K562 (cell line): ENCODE measurements around the gene MICALL2. TPM values are rescaled to one million over a fixed set of nuclear protein-coding genes. Genes with fewer than 3 reads are reported as not detected.

Experiments used
- ATAC-seq: fragments of 200-7000 bp; cut with Tn5 transposase; 3 replicates; pipeline ENCODE4 v1.9.1; 2020; ENCODE audit warnings: moderate library complexity
- BruUV-seq: library from RNA; stranded (reverse); fragments of 400-500 nt; replicated peaks from 2 replicates; lab custom pipeline; 2021; lab: Mats Ljungman, UMichigan
- CTCF ChIA-PET: fragments of 300-600 bp; formaldehyde crosslinking; extraction: SDS; loops from one replicate; lab custom pipeline; 2021; ENCODE audit warnings: low intra/inter-chr PET ratio; lab: Yijun Ruan, JAX
- POLR2A ChIA-PET: fragments of 300-600, 350-650 bp; sonication (Branson Sonifier 250); formaldehyde crosslinking; extraction: SDS; loops from one replicate; lab custom pipeline; 2021; ENCODE audit warnings: antibody characterized with exemption, inconsistent platforms; lab: Yijun Ruan, JAX
- DNase-seq, 4 experiments: peaks; one replicate each; pipeline versions ENCODE4 v3.0.0 to v3.0.0-alpha.2; 2011 to 2018; ENCODE audit warnings: low spot score in 3 of 4, mixed read lengths in 3 of 4; ENCODE audit errors: extremely low read depth in 1 of 4
- FAIRE-seq: peaks from 2 replicates; lab custom pipeline; 2011; peaks lifted over from hg19 to GRCh38; lab: Jason Lieb, UNC
- H2AFZ ChIP-seq: 2 replicates; pipeline ENCODE4 v1.6.0; 2011; ENCODE audit warnings: low read depth, low read length, control low read depth, inconsistent platforms
- H3K27ac ChIP-seq: fragments of 200-600 bp; 3 replicates; pipeline ENCODE4 v1.8.0; 2011; ENCODE audit warnings: low read depth, mild to moderate bottlenecking, control low read depth, inconsistent platforms, low read length, moderate library complexity, mixed read lengths; ENCODE audit errors: extremely low read depth
- H3K27me3 ChIP-seq, 2 experiments: fragments of 300-600 bp in 1 of 2; 2 replicates in 1 of 2; 3 replicates in 1 of 2; pipeline versions ENCODE4 v1.6.0 to v1.8.0; 2011; ENCODE audit warnings: inconsistent platforms in 2 of 2, low read length in 2 of 2, mild to moderate bottlenecking in 1 of 2, mixed read lengths in 1 of 2, moderate library complexity in 1 of 2; ENCODE audit not compliant: control insufficient read depth in 2 of 2, insufficient read depth in 2 of 2
- H3K36me3 ChIP-seq: fragments of 300-600 bp; 3 replicates; pipeline ENCODE4 v1.8.0; 2011; ENCODE audit warnings: mild to moderate bottlenecking, low read length, inconsistent platforms; ENCODE audit not compliant: control insufficient read depth, insufficient read depth
- H3K4me1 ChIP-seq, 2 experiments: fragments of 200-600 bp in 1 of 2; replicated peaks in 1 of 2; 2 replicates in 1 of 2; 3 replicates in 1 of 2; pipeline versions ENCODE4 v1.5.1 to v1.8.0; 2011; ENCODE audit warnings: inconsistent platforms in 2 of 2, low read length in 2 of 2, mild to moderate bottlenecking in 1 of 2, mixed read lengths in 1 of 2, moderate library complexity in 1 of 2; ENCODE audit not compliant: control insufficient read depth in 2 of 2, insufficient read depth in 2 of 2
- H3K4me2 ChIP-seq: 2 replicates; pipeline ENCODE4 v1.6.1; 2011; ENCODE audit warnings: low read length, control low read depth, inconsistent platforms, mixed read lengths; ENCODE audit not compliant: insufficient read depth
- H3K4me3 ChIP-seq: fragments of 200-600 bp; sonication (generic), shearing (Covaris generic); 2 replicates; pipeline ENCODE4 v1.5.1; 2016; ENCODE audit warnings: control low read depth, inconsistent platforms
- H3K79me2 ChIP-seq: fragments of 200-600 bp; 3 replicates; pipeline ENCODE4 v1.8.0; 2011; ENCODE audit warnings: low read length, inconsistent platforms; ENCODE audit not compliant: control insufficient read depth, insufficient read depth
- H3K9ac ChIP-seq, 2 experiments: 2 replicates each; pipeline versions ENCODE4 v1.6.0 to v1.6.1; 2011; ENCODE audit warnings: low read depth in 2 of 2, low read length in 2 of 2, control low read depth in 1 of 2, inconsistent platforms in 1 of 2, mild to moderate bottlenecking in 1 of 2, mixed read lengths in 1 of 2; ENCODE audit not compliant: insufficient read depth in 1 of 2
- H3K9me1 ChIP-seq: one replicate; pipeline ENCODE4 v1.6.0; 2011; ENCODE audit warnings: inconsistent platforms, mild to moderate bottlenecking, low read length, moderate library complexity; ENCODE audit not compliant: control insufficient read depth, insufficient read depth
- H3K9me3 ChIP-seq: replicated peaks from 2 replicates; pipeline ENCODE4 v1.5.1; 2011; ENCODE audit warnings: low read depth, low read length, inconsistent platforms; ENCODE audit not compliant: control insufficient read depth, insufficient read depth
- H4K20me1 ChIP-seq: replicated peaks from 2 replicates; pipeline ENCODE4 v1.6.1; 2011; ENCODE audit warnings: low read length, inconsistent platforms, mixed read lengths; ENCODE audit not compliant: control insufficient read depth, insufficient read depth
- ADNP ChIP-seq: fragments of 200-800 bp; sonication (Bioruptor generic); IDR thresholded peaks from 2 replicates; pipeline ENCODE4 v1.6.1; 2016; ENCODE audit warnings: missing genetic modification characterization, missing compliant biosample characterization
- CBFB ChIP-seq: sonication (generic); formaldehyde crosslinking; IDR thresholded peaks from 2 replicates; pipeline ENCODE4 v1.4.0; 2020; ENCODE audit warnings: mild to moderate bottlenecking, missing genetic modification reagents
- ELK1 ChIP-seq: sonication (generic); formaldehyde crosslinking; IDR thresholded peaks from 2 replicates; pipeline ENCODE4 v1.8.1; 2022; ENCODE audit warnings: missing genetic modification reagents
- PHB ChIP-seq: fragments of 250-450 bp; sonication (Bioruptor Pico); IDR thresholded peaks from 2 replicates; pipeline ENCODE4 v1.5.0; 2021
- PHF20 ChIP-seq: fragments of 450-650 bp; IDR thresholded peaks from 2 replicates; pipeline ENCODE4 v1.6.1; 2018; ENCODE audit not compliant: partially characterized antibody
- RBM15 ChIP-seq: fragments of 200-400 bp; formaldehyde crosslinking; IDR thresholded peaks from 2 replicates; pipeline ENCODE4 v1.6.1; 2018; ENCODE audit warnings: mild to moderate bottlenecking, low read length, moderate library complexity; ENCODE audit not compliant: insufficient read depth
- ZNF740 ChIP-seq, 3 experiments: fragments of 200-800 bp in 1 of 3; sonication (Bioruptor generic) in 1 of 3; sonication (generic) in 1 of 3; formaldehyde crosslinking in 1 of 3; IDR thresholded peaks; 2 replicates each; pipeline versions ENCODE4 v1.6.1 to v1.8.0; 2016 to 2022; ENCODE audit warnings: mild to moderate bottlenecking in 2 of 3, missing compliant biosample characterization in 2 of 3, missing genetic modification characterization in 2 of 3, missing genetic modification reagents in 1 of 3
- ZNF764 ChIP-seq: fragments of 250-450 bp; sonication (Bioruptor Pico); IDR thresholded peaks from 2 replicates; pipeline ENCODE4 v1.4.0; 2020; ENCODE audit warnings: low read depth, mild to moderate bottlenecking, moderate library complexity
- WGBS: fragments of 100-300 bp; shearing (Covaris generic); methylation state at CpG from one replicate; pipeline ENCODE4 v1.1.6; 2016; ENCODE audit warnings: low coverage, mixed read lengths; ENCODE audit not compliant: insufficient coverage; ENCODE audit errors: missing lambda C conversion rate; 5-methylcytosine and 5-hydroxymethylcytosine counted together
- in situ Hi-C: fragments of 300-500 bp; cut with MboI; formaldehyde crosslinking; loops from 4 replicates; pipeline ENCODE4 v1.15.0; 2018; ENCODE audit warnings: inconsistent platforms, mixed read lengths
- intact Hi-C: fragments of 100-400 bp; cut with micrococcal nuclease; formaldehyde crosslinking; loops from 2 replicates; pipeline ENCODE4 v1.14.2; 2022
- polyA plus RNA-seq, 8 experiments: library from polyadenylated mRNA; depleted of rRNA in 4 of 8; stranded (reverse) in 5 of 8; unstranded in 3 of 8; fragments of >200 nt; fragmentation: Nextera tagmentation in 2 of 8; fragmentation: Illumina TruSeq in 1 of 8; extraction: Ambion mirVana in 2 of 8; extraction: Trizol in 1 of 8; gene quantifications; 2 replicates each; pipeline versions ENCODE4 v1.2.1 to v1.2.3, GENCODE V29; 2011 to 2014; ENCODE audit warnings: inconsistent platforms in 1 of 8, missing spikeins in 1 of 8
- total RNA-seq, 7 experiments: library from RNA; depleted of rRNA in 6 of 7; stranded (reverse); fragments of >200 nt in 6 of 7; fragmentation: Illumina TruSeq in 2 of 7; extraction: Trizol in 2 of 7; gene quantifications; 2 replicates each; pipeline versions ENCODE4 v1.2.1 to v1.2.3, GENCODE V29; 2011 to 2021; ENCODE audit warnings: low replicate concordance in 1 of 7

The MICALL2 gene
- total and polyA plus RNA-seq, 9 of the 15 experiments (the other 6 are each of a cell fraction or from before 2014, with no cell fraction given), result 1.8 to 103 (median 17.0) TPM

- no peak overlapping the region for H2AFZ ChIP-seq
- no peak overlapping the region for H3K4me3 ChIP-seq
- no peak for ATAC-seq
- H3K9me1 ChIP-seq, result no peaks in the 10 kb centered on the region
- no peaks in the 10 kb centered on the region for H3K9me3 ChIP-seq
- H3K27ac ChIP-seq, result no peak overlapping the region
- H3K36me3 ChIP-seq, result no peaks in the 10 kb centered on the region
- in situ Hi-C loops (no loop called here), intact Hi-C loops (loop anchor here (5.0 kb wide), 1 partner anchor 43 kb away; no protein-coding TSS in a partner anchor)
- POLR2A ChIA-PET, result no interaction called here
- no peak for FAIRE-seq
- BruUV-seq, result no TSS peak
- CTCF ChIA-PET, result no interaction called here
- peaks cover 0 to 14% of the 10 kb centered on the region in 2 experiments; a peak in 3 of 5 replicates for H3K27me3 ChIP-seq
- no peak for DNase-seq
- no peak overlapping the region for H3K9ac ChIP-seq
- no peaks in the 10 kb centered on the region for H4K20me1 ChIP-seq
- 48% methylated on average over 4 of the region's 7 CpGs for WGBS
- H3K79me2 ChIP-seq, result no peaks in the 10 kb centered on the region
- TF ChIP-seq CBFB (CRISPR knock-in tag), result 0 out of 2 replicates have a peak, but pooled peaks have one; percentile 49
- TF ChIP-seq PHB (CRISPR knock-in tag), result no peak
- H3K4me2 ChIP-seq, result no peak overlapping the region
- peaks cover 21 to 45% of the 10 kb centered on the region in 2 experiments for H3K4me1 ChIP-seq
Observed at GRCh38 chr7:1419688-1420087, 39.6 kb downstream of the MICALL2 start.

GRCh38 chr7:1419310-1419634 lies 40.0 kb downstream of the MICALL2 start:
- CTCF ChIA-PET, result no interaction called here
- 59% methylated on average over 11 of the region's 11 CpGs for WGBS

More at GRCh38 chr7:1419310-1419634, 40.0 kb downstream of the MICALL2 start:
- Histone ChIP-seq H2AFZ (no peak overlapping the region), H3K4me2 (no peak overlapping the region), H3K4me1 (peaks cover 21 to 45% of the 10 kb centered on the region in 2 experiments), H3K27me3 (peaks cover 0 to 14% of the 10 kb centered on the region in 2 experiments; a peak in 3 of 5 replicates), H3K27ac (no peak overlapping the region), H3K9ac (peak overlapping the region in 1 of 2 experiments; percentile 36; a peak in 1 of 4 replicates), H3K4me3 (no peak overlapping the region), H3K79me2 (no peaks in the 10 kb centered on the region), H3K36me3 (no peaks in the 10 kb centered on the region), H4K20me1 (no peaks in the 10 kb centered on the region), H3K9me1 (no peaks in the 10 kb centered on the region), H3K9me3 (no peaks in the 10 kb centered on the region)
- POLR2A ChIA-PET, result interaction anchor here (0.8 kb wide), 1 partner anchor 185 kb away, joined by 3 read pairs; no protein-coding TSS in a partner anchor
- intact Hi-C loops, result loop anchor here (5.0 kb wide), 1 partner anchor 43 kb away; no protein-coding TSS in a partner anchor
- no peak for DNase-seq
- no peak for ATAC-seq
- in situ Hi-C loops, result no loop called here
- FAIRE-seq, result no peak
- BruUV-seq, result no TSS peak
- TF ChIP-seq RBM15 (no peak), ZNF740 (CRISPR knock-in tag; IDR thresholded peaks at IDR 0.05) (0 out of 2 replicates have a peak, but pooled peaks have one; percentile 24), ZNF740 (tag; IDR thresholded peaks at IDR 0.05) (no peak), ZNF764 (CRISPR knock-in tag) (no peak), ELK1 (CRISPR knock-in tag) (0 out of 2 replicates have a peak, but pooled peaks have one; percentile 25), PHF20 (no peak), ADNP (tag) (0 out of 2 replicates have a peak, but pooled peaks have one; percentile 12)
